ENCODE measurements around the gene NR1I3. TPM values are rescaled to one million over a fixed set of nuclear protein-coding genes. Genes with fewer than 3 reads are reported as not detected.

NR1I3 gene, protein sequence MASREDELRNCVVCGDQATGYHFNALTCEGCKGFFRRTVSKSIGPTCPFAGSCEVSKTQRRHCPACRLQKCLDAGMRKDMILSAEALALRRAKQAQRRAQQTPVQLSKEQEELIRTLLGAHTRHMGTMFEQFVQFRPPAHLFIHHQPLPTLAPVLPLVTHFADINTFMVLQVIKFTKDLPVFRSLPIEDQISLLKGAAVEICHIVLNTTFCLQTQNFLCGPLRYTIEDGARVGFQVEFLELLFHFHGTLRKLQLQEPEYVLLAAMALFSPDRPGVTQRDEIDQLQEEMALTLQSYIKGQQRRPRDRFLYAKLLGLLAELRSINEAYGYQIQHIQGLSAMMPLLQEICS
- total RNA-seq: not detected

GRCh38 chr1:161238039-161238473 is at the start of gene NR1I3:
Gene NR1I3 (minus strand): TSS chr1:161238203. CDS start chr1:161236565, 1,638 bp downstream.

DNA sequence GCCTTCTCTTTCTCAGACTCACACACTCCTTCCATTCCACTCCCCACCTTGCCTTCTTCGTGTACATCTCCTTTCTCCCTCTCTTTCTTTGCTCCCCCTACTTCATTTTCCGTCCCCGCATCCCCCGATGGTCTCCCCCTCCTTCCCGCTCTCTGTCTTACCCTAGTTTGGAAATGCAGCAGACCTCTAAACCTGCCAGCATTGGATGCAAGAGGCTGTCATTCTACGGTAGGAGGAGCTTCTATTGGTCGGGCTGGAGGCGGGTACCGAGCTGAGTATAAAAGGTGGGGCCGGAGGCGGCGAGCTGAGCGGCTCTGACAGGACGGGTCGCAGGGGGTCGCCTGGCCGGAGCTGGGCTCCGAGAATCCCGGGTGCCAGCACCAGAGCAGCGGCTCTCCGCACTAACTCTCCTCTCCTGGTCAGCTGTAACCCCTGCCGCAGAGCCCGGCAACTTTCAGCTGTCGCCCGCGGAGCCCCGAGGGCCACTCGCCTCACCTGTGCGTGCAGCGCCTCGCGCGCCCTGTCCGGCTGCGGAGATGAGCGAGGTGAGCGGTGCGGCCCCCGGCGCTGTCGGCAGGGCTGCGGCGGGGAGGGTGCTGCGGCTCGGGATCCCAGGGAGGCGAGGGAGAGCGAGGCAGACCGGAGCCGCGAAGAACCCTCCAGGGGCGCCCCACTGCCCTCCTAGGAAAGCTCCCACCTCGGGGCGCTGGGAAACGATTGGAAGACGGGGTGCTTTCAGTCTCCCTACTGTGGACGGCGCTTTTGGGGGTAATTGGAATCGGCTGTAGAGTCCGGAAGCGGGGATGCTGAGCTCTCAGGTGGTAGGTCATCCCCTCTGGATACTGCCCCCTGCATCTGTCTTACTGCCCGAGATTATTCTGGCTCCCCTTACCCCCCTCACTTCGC is 20.7 kb upstream of the NR1I3 start, which contains the start of gene PCP4L1:
PCP4L1 (plus strand) TSS at position 307 of the 906 bp plus-strand sequence; CDS start at position 537, 230 bp downstream.

GRCh38 chr1:161225534-161226319 is 12.3 kb downstream of the NR1I3 start, which contains the start of gene TOMM40L:
Gene TOMM40L (plus strand): TSS chr1:161226060. CDS start chr1:161226490, 430 bp downstream.

GRCh38 chr1:161215076-161215475 is 22.9 kb downstream of the NR1I3 start, which contains the start of gene FCER1G:
Gene FCER1G (plus strand): TSS chr1:161215295. CDS start chr1:161215322, 27 bp downstream.

GRCh38 chr1:161201836-161202712 is 35.9 kb downstream of the NR1I3 start, which contains the start of gene NDUFS2:
Gene NDUFS2 (plus strand): TSS chr1:161202367. CDS start chr1:161202386, 19 bp downstream.

GRCh38 chr1:161198897-161199431 is 39.0 kb downstream of the NR1I3 start, which contains the start of gene ADAMTS4:
Gene ADAMTS4 (minus strand): TSS chr1:161199054. CDS start chr1:161198627, 427 bp downstream.

Other genes starting within 250 kb of the NR1I3 start
- gene F11R, start 217.1 kb downstream of the NR1I3 start, total RNA-seq: 19.3 TPM
- 29.7 TPM for gene TSTD1, start 199.2 kb downstream of the NR1I3 start, total RNA-seq
- gene USF1, start 192.2 kb downstream of the NR1I3 start, total RNA-seq: 69.9 TPM
- 2.1 TPM for gene ARHGAP30, start 168.3 kb downstream of the NR1I3 start, total RNA-seq
- 3.6 TPM for gene NECTIN4, start 148.6 kb downstream of the NR1I3 start, total RNA-seq
- 4.6 TPM for gene KLHDC9, start 139.8 kb downstream of the NR1I3 start, total RNA-seq
- gene PFDN2, start 120.2 kb downstream of the NR1I3 start, total RNA-seq: 28.0 TPM
- 24.8 TPM for gene NIT1, start 120.1 kb downstream of the NR1I3 start, total RNA-seq
- gene DEDD, start 105.5 kb downstream of the NR1I3 start, total RNA-seq: 40.2 TPM
- 107 TPM for gene UFC1, start 84.2 kb downstream of the NR1I3 start, total RNA-seq
- 28.2 TPM for gene USP21, start 78.7 kb downstream of the NR1I3 start, total RNA-seq
- gene PPOX, start 71.8 kb downstream of the NR1I3 start, total RNA-seq: 24.5 TPM
- gene B4GALT3, start 60.7 kb downstream of the NR1I3 start, total RNA-seq: 25.2 TPM
- 5.4 TPM for gene ADAMTS4, start 39.1 kb downstream of the NR1I3 start, total RNA-seq
- 103 TPM for gene NDUFS2, start 35.8 kb downstream of the NR1I3 start, total RNA-seq
- gene FCER1G, start 22.9 kb downstream of the NR1I3 start, total RNA-seq: 6.3 TPM
- gene APOA2, start 14.6 kb downstream of the NR1I3 start, total RNA-seq: not detected
- gene TOMM40L, start 12.1 kb downstream of the NR1I3 start, total RNA-seq: 13.5 TPM
- 31.3 TPM for gene PCP4L1, start 20.5 kb upstream of the NR1I3 start, total RNA-seq
- 19.4 TPM for gene MPZ, start 71.8 kb upstream of the NR1I3 start, total RNA-seq
- gene SDHC, start 76.2 kb upstream of the NR1I3 start, total RNA-seq: 63.4 TPM
- gene CFAP126, start 129.7 kb upstream of the NR1I3 start, total RNA-seq: not detected